Lung (tissue), 12 donors: ENCODE results near the gene BBX. TPM values are rescaled to one million over a fixed set of nuclear protein-coding genes. Genes with fewer than 3 reads are reported as not detected.

Experiments
- ATAC-seq: fragments of 200-7000 bp; cut with Tn5 transposase; one replicate; pipeline ENCODE4 v1.9.1; 2020; ENCODE audit warnings: moderate number of reproducible peaks; ENCODE audit not compliant: insufficient read depth, low FRiP score
- DNase-seq, 3 donors: peaks; one replicate each; pipeline ENCODE4 v3.0.0-alpha.2; 2013 to 2017
- H3K27ac ChIP-seq, 2 donors: one replicate each; pipeline ENCODE4 v1.5.1; 2013; ENCODE audit warnings: mild to moderate bottlenecking in 2 of 2, moderate library complexity in 2 of 2, control low read depth in 1 of 2, inconsistent platforms in 1 of 2, low read depth in 1 of 2, low read length in 1 of 2
- H3K27me3 ChIP-seq, 3 donors: one replicate each; pipeline ENCODE4 v1.5.1; 2013; ENCODE audit warnings: low read length in 2 of 3; ENCODE audit not compliant: control insufficient read depth in 3 of 3, insufficient read depth in 3 of 3
- H3K36me3 ChIP-seq, 4 donors: one replicate each; pipeline ENCODE4 v1.5.1; 2013; ENCODE audit warnings: low read length in 4 of 4, mild to moderate bottlenecking in 1 of 4, moderate library complexity in 1 of 4; ENCODE audit not compliant: control insufficient read depth in 4 of 4, insufficient read depth in 4 of 4
- H3K4me1 ChIP-seq, 5 donors: one replicate each; pipeline ENCODE4 v1.5.1; 2013; ENCODE audit warnings: low read length in 5 of 5, mild to moderate bottlenecking in 2 of 5, moderate library complexity in 1 of 5; ENCODE audit not compliant: control insufficient read depth in 5 of 5, insufficient read depth in 5 of 5
- H3K4me3 ChIP-seq: one replicate; pipeline ENCODE4 v1.5.1; 2013; ENCODE audit warnings: mild to moderate bottlenecking, control low read depth, moderate library complexity
- H3K9ac ChIP-seq, 2 donors: one replicate each; pipeline ENCODE4 v1.5.1; 2013; ENCODE audit warnings: low read length in 2 of 2, control low read depth in 1 of 2; ENCODE audit not compliant: insufficient read depth in 1 of 2
- H3K9me3 ChIP-seq, 4 donors: one replicate each; pipeline ENCODE4 v1.5.1; 2013; ENCODE audit warnings: low read length in 3 of 4, mild to moderate bottlenecking in 1 of 4, moderate library complexity in 1 of 4; ENCODE audit not compliant: control insufficient read depth in 4 of 4, insufficient read depth in 3 of 4
- WGBS, 2 donors: extraction: QIAGEN DNeasy Blood & Tissue Kit; methylation state at CpG; one replicate each; pipeline ENCODE4 v1.1.7; 2013; 5-methylcytosine and 5-hydroxymethylcytosine counted together
- polyA plus RNA-seq, 2 donors: library from polyadenylated mRNA; stranded (reverse); fragments of 200-250 nt; gene quantifications; one replicate each; pipeline ENCODE4 v1.2.1, GENCODE V29; 2013
- total RNA-seq, 2 donors: library from RNA; depleted of rRNA in 1 of 2; stranded (reverse); fragments of >200 nt in 1 of 2; gene quantifications; one replicate each; pipeline ENCODE4 v1.2.1, GENCODE V29; 2014 to 2021
- TF ChIP-seq, protein P1 (sequence below): IDR thresholded peaks from 2 replicates; pipeline ENCODE4 v1.5.1; 2012; ENCODE audit warnings: mild to moderate bottlenecking; ENCODE audit errors: control extremely low read depth, extremely low read depth
- donor health status: control.
- donor health status: control.
- donor health status: Bipolar disorder and iron deficiency.
- donor health status: healthy.
- donor health status: DM: yes; HTN: yes; CAD: no.

Gene BBX
- total and polyA plus RNA-seq, 4 donors = 6.3 to 93.3 (median 25.1) TPM

GRCh38 chr3:107676469-107677309 lies 153.9 kb downstream of the BBX start:
- Histone ChIP-seq H3K4me1 (peaks cover 0 to 7% (median 0%) of the 10 kb centered on the region in 5 donors), H3K27ac (no peak overlapping the region), H3K36me3 (no peaks in the 10 kb centered on the region), H3K4me3 (no peak overlapping the region), H3K9me3 (no peaks in the 10 kb centered on the region), H3K27me3 (no peaks in the 10 kb centered on the region), H3K9ac (no peak overlapping the region)
- WGBS, 2 donors = 72 to 76% methylated on average over 2 of the region's 2 CpGs
- peak in 2 of 3 donors; percentile 44 to 63 for DNase-seq
- TF ChIP-seq, protein P1, sequence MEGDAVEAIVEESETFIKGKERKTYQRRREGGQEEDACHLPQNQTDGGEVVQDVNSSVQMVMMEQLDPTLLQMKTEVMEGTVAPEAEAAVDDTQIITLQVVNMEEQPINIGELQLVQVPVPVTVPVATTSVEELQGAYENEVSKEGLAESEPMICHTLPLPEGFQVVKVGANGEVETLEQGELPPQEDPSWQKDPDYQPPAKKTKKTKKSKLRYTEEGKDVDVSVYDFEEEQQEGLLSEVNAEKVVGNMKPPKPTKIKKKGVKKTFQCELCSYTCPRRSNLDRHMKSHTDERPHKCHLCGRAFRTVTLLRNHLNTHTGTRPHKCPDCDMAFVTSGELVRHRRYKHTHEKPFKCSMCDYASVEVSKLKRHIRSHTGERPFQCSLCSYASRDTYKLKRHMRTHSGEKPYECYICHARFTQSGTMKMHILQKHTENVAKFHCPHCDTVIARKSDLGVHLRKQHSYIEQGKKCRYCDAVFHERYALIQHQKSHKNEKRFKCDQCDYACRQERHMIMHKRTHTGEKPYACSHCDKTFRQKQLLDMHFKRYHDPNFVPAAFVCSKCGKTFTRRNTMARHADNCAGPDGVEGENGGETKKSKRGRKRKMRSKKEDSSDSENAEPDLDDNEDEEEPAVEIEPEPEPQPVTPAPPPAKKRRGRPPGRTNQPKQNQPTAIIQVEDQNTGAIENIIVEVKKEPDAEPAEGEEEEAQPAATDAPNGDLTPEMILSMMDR = peak; percentile 6
- peak; percentile 41 for ATAC-seq

- no peaks in the 10 kb centered on the region for H3K36me3 ChIP-seq
- peaks cover 0 to 20% (median 11%) of the 10 kb centered on the region in 5 donors for H3K4me1 ChIP-seq
- TF ChIP-seq, protein P1 = no peak
- no peak overlapping the region for H3K4me3 ChIP-seq
- ATAC-seq = no peak
- H3K27me3 ChIP-seq = no peaks in the 10 kb centered on the region
- 63 to 83% methylated on average over 2 of the region's 2 CpGs for WGBS, 2 donors
- H3K9ac ChIP-seq = no peak overlapping the region
- no peak overlapping the region for H3K27ac ChIP-seq
- no peaks in the 10 kb centered on the region for H3K9me3 ChIP-seq
- DNase-seq = no peak
Observed at GRCh38 chr3:107679921-107680320, 157.2 kb downstream of the BBX start.

GRCh38 chr3:107680698-107681097 lies 157.9 kb downstream of the BBX start:
- peaks cover 0 to 26% (median 15%) of the 10 kb centered on the region in 5 donors for H3K4me1 ChIP-seq
- H3K27ac ChIP-seq = no peak overlapping the region
- H3K36me3 ChIP-seq = no peaks in the 10 kb centered on the region
- 80 to 93% methylated on average over 2 of the region's 2 CpGs for WGBS, 2 donors
- H3K9ac ChIP-seq = no peak overlapping the region
- no peak overlapping the region for H3K4me3 ChIP-seq
- no peaks in the 10 kb centered on the region for H3K9me3 ChIP-seq
- TF ChIP-seq, protein P1 = no peak
- DNase-seq = no peak
- no peak for ATAC-seq
- no peaks in the 10 kb centered on the region for H3K27me3 ChIP-seq
